H9 (cell line): ENCODE data around the gene PRSS22. TPM values are rescaled to one million over a fixed set of nuclear protein-coding genes. Genes with fewer than 3 reads are reported as not detected.

ENCODE experiments used
- DNase-seq: peaks from one replicate; pipeline ENCODE4 v3.0.0-alpha.2; 2017
- H2AFZ ChIP-seq: one replicate; pipeline ENCODE4 v1.6.1; 2013; ENCODE audit warnings: mild to moderate bottlenecking, low read length, control low read depth, moderate library complexity
- H2AK5ac ChIP-seq: 2 replicates; pipeline ENCODE4 v1.6.1; 2013; ENCODE audit warnings: low read length, control low read depth, mixed read lengths; ENCODE audit not compliant: insufficient read length
- H2BK120ac ChIP-seq: one replicate; pipeline ENCODE4 v1.6.1; 2013; ENCODE audit warnings: low read depth, mild to moderate bottlenecking, low read length, control low read depth, inconsistent platforms; ENCODE audit not compliant: poor library complexity, severe bottlenecking
- H2BK12ac ChIP-seq: 2 replicates; pipeline ENCODE4 v1.6.1; 2013; ENCODE audit warnings: low read length, control low read depth, mixed read lengths, low read depth; ENCODE audit not compliant: insufficient read length
- H2BK15ac ChIP-seq: 2 replicates; pipeline ENCODE4 v1.6.1; 2013; ENCODE audit warnings: low read depth, low read length, control low read depth
- H2BK20ac ChIP-seq: one replicate; pipeline ENCODE4 v1.6.1; 2013; ENCODE audit warnings: low read depth, mild to moderate bottlenecking, low read length, control low read depth, inconsistent platforms; ENCODE audit not compliant: poor library complexity, severe bottlenecking
- H2BK5ac ChIP-seq: 2 replicates; pipeline ENCODE4 v1.6.1; 2013; ENCODE audit warnings: low read length, control low read depth, mixed read lengths; ENCODE audit not compliant: insufficient read length
- H3K14ac ChIP-seq: 2 replicates; pipeline ENCODE4 v1.6.1; 2013; ENCODE audit warnings: low read length, control low read depth; ENCODE audit not compliant: insufficient read depth
- H3K18ac ChIP-seq: 2 replicates; pipeline ENCODE4 v1.6.1; 2013; ENCODE audit warnings: low read depth, mild to moderate bottlenecking, mixed read lengths, low read length, control low read depth; ENCODE audit not compliant: insufficient read length
- H3K23ac ChIP-seq: 2 replicates; pipeline ENCODE4 v1.6.1; 2013; ENCODE audit warnings: low read length, control low read depth, mixed read lengths, low read depth; ENCODE audit not compliant: insufficient read length
- H3K23me2 ChIP-seq: 2 replicates; pipeline ENCODE4 v1.6.1; 2013; ENCODE audit warnings: low read depth, mild to moderate bottlenecking, mixed read lengths, low read length, control low read depth; ENCODE audit not compliant: insufficient read length, poor library complexity, severe bottlenecking
- H3K27ac ChIP-seq: 2 replicates; pipeline ENCODE4 v1.5.1; 2013; ENCODE audit warnings: low read length, control low read depth, mixed read lengths, low read depth; ENCODE audit not compliant: insufficient read length
- H3K27me3 ChIP-seq: 2 replicates; pipeline ENCODE4 v1.6.1; 2013; ENCODE audit warnings: low read length, control low read depth, inconsistent platforms; ENCODE audit not compliant: insufficient read depth
- H3K4ac ChIP-seq: 2 replicates; pipeline ENCODE4 v1.6.1; 2013; ENCODE audit warnings: low read depth, mild to moderate bottlenecking, control low read depth, inconsistent platforms, low read length, moderate library complexity
- H3K4me1 ChIP-seq: 2 replicates; pipeline ENCODE4 v1.6.1; 2013; ENCODE audit warnings: low read length, control low read depth, inconsistent platforms; ENCODE audit not compliant: insufficient read depth
- H3K4me2 ChIP-seq: 2 replicates; pipeline ENCODE4 v1.6.1; 2013; ENCODE audit warnings: low read length, control low read depth, mixed read lengths; ENCODE audit not compliant: insufficient read length, insufficient read depth
- H3K56ac ChIP-seq: 2 replicates; pipeline ENCODE4 v1.6.1; 2013; ENCODE audit warnings: low read depth, mild to moderate bottlenecking, mixed read lengths, low read length, control low read depth; ENCODE audit not compliant: insufficient read length
- H3K79me1 ChIP-seq: 2 replicates; pipeline ENCODE4 v1.6.1; 2013; ENCODE audit warnings: low read depth, mild to moderate bottlenecking, moderate library complexity, low read length, control low read depth, inconsistent platforms; ENCODE audit not compliant: insufficient read depth, poor library complexity, severe bottlenecking
- H3K79me2 ChIP-seq: 2 replicates; pipeline ENCODE4 v1.6.1; 2013; ENCODE audit warnings: low read length, control low read depth, inconsistent platforms; ENCODE audit not compliant: insufficient read depth
- H3K9ac ChIP-seq: 2 replicates; pipeline ENCODE4 v1.6.1; 2013; ENCODE audit warnings: low read length, control low read depth, mixed read lengths; ENCODE audit not compliant: insufficient read length; ENCODE audit errors: extremely low read depth
- H3K9me3 ChIP-seq: one replicate; pipeline ENCODE4 v1.6.1; 2013; ENCODE audit warnings: low read depth, low read length, inconsistent platforms; ENCODE audit not compliant: control insufficient read depth
- H3T11ph ChIP-seq: one replicate; pipeline ENCODE4 v1.6.1; 2013; ENCODE audit warnings: mild to moderate bottlenecking, low read length, control low read depth, inconsistent platforms
- H4K20me1 ChIP-seq: one replicate; pipeline ENCODE4 v1.6.1; 2013; ENCODE audit not compliant: control insufficient read depth, insufficient read length, insufficient read depth
- H4K5ac ChIP-seq: 2 replicates; pipeline ENCODE4 v1.6.1; 2013; ENCODE audit warnings: low read depth, mild to moderate bottlenecking, mixed read lengths, low read length, control low read depth; ENCODE audit not compliant: insufficient read length
- H4K8ac ChIP-seq: replicated peaks from 2 replicates; pipeline ENCODE4 v1.6.1; 2013; ENCODE audit warnings: low read length, control low read depth, mixed read lengths, low read depth; ENCODE audit not compliant: insufficient read length
- H4K91ac ChIP-seq: 2 replicates; pipeline ENCODE4 v1.6.1; 2013; ENCODE audit warnings: low read depth, mild to moderate bottlenecking, moderate library complexity, mixed read lengths, low read length, control low read depth; ENCODE audit not compliant: insufficient read length
- H3K27ac Mint-ChIP-seq, 3 experiments: 2 replicates in 2 of 3; 3 replicates in 1 of 3; pipeline ENCODE4 v1.8.0; 2020 to 2021; ENCODE audit warnings: mixed read lengths in 3 of 3, mild to moderate bottlenecking in 1 of 3, moderate library complexity in 1 of 3
- H3K27me3 Mint-ChIP-seq: 2 replicates; pipeline ENCODE4 v1.8.0; 2021; ENCODE audit warnings: low read depth, mild to moderate bottlenecking, moderate library complexity, mixed read lengths
- H3K36me3 Mint-ChIP-seq, 3 experiments: 2 replicates in 2 of 3; 3 replicates in 1 of 3; pipeline ENCODE4 v1.8.0; 2020 to 2021; ENCODE audit warnings: low read depth in 3 of 3, mixed read lengths in 3 of 3; ENCODE audit not compliant: insufficient read depth in 1 of 3
- H3K4me1 Mint-ChIP-seq, 2 experiments: 2 replicates each; pipeline ENCODE4 v1.8.0; 2020; ENCODE audit warnings: mixed read lengths in 2 of 2
- H3K4me3 Mint-ChIP-seq, 2 experiments: 2 replicates in 1 of 2; 3 replicates in 1 of 2; pipeline ENCODE4 v1.8.0; 2020 to 2021; ENCODE audit warnings: mild to moderate bottlenecking in 2 of 2, mixed read lengths in 2 of 2, moderate library complexity in 1 of 2
- H3K9me3 Mint-ChIP-seq, 2 experiments: 2 replicates in 1 of 2; 3 replicates in 1 of 2; pipeline ENCODE4 v1.8.0; 2020; ENCODE audit warnings: mild to moderate bottlenecking in 2 of 2, mixed read lengths in 2 of 2, moderate library complexity in 1 of 2
- CTCF ChIP-seq: fragments of 200-600 bp; sonication (generic); conservative IDR thresholded peaks from 3 replicates; pipeline ENCODE4 v1.8.0; 2021; ENCODE audit warnings: antibody characterized with exemption, mild to moderate bottlenecking
- WGBS: extraction: QIAGEN DNeasy Blood & Tissue Kit; methylation state at CpG from one replicate; pipeline ENCODE4 v1.1.7; 2013; ENCODE audit warnings: missing lambda C conversion rate, low lambda C conversion rate, mixed read lengths; ENCODE audit not compliant: insufficient read length; ENCODE audit errors: extremely low coverage; 5-methylcytosine and 5-hydroxymethylcytosine counted together
- total RNA-seq: library from RNA; stranded (reverse); gene quantifications from 2 replicates; pipeline ENCODE4 v1.2.1, GENCODE V29; 2021

Gene PRSS22
- total RNA-seq, 1 experiment from 2014 or later = 1.9 TPM

- H3K79me1 ChIP-seq = no peaks in the 10 kb centered on the region
- no peaks in the 10 kb centered on the region for H3K36me3 Mint-ChIP-seq
- H2BK15ac ChIP-seq = no peak overlapping the region
- H3K9me3 Mint-ChIP-seq = no peaks in the 10 kb centered on the region; a peak in 2 of 5 replicates
- peaks cover 3% of the 10 kb centered on the region; the same call in 1 of the 2 replicates for H3K4me1 ChIP-seq
- H3K27ac ChIP-seq = no peak overlapping the region
- no peak overlapping the region for H3K4me3 Mint-ChIP-seq
- H2BK12ac ChIP-seq = no peak overlapping the region
- H3K4ac ChIP-seq = no peak overlapping the region
- no peak overlapping the region for H2AFZ ChIP-seq
- WGBS = no CpG with 5 or more reads among the region's 22 CpGs
- no peaks in the 10 kb centered on the region for H3K9me3 ChIP-seq
- no peak overlapping the region for H3K9ac ChIP-seq
- H4K20me1 ChIP-seq = no peaks in the 10 kb centered on the region
- peak overlapping the region in 1 of 3 experiments; percentile 87; a peak in 2 of 7 replicates for H3K27ac Mint-ChIP-seq
- no peak overlapping the region for H3K14ac ChIP-seq
- DNase-seq = peak; percentile 71
- H3K79me2 ChIP-seq = no peaks in the 10 kb centered on the region
- peaks cover 17 to 19% of the 10 kb centered on the region in 2 experiments for H3K4me1 Mint-ChIP-seq
- peaks cover 7% of the 10 kb centered on the region for H3K27me3 Mint-ChIP-seq
- H2BK120ac ChIP-seq = no peak overlapping the region
- no peak overlapping the region for H3T11ph ChIP-seq
- H3K23ac ChIP-seq = no peak overlapping the region
- H4K5ac ChIP-seq = no peak overlapping the region
- no peak overlapping the region for H3K4me2 ChIP-seq
- no peaks in the 10 kb centered on the region for H3K23me2 ChIP-seq
- H3K27me3 ChIP-seq = no peaks in the 10 kb centered on the region; the same call in 1 of the 2 replicates
- no peak for TF ChIP-seq CTCF
- H4K91ac ChIP-seq = no peak overlapping the region
- peak overlapping the region; percentile 16 for H3K18ac ChIP-seq
- no peak overlapping the region for H2BK5ac ChIP-seq
- H4K8ac ChIP-seq = no peak overlapping the region
- H2AK5ac ChIP-seq = no peak overlapping the region
- no peak overlapping the region for H3K56ac ChIP-seq
- no peak overlapping the region for H2BK20ac ChIP-seq
Measured at GRCh38 chr16:2835638-2836493, 22.1 kb downstream of the PRSS22 start.
